ENCODE data around the gene TLE1. TPM values are rescaled to one million over a fixed set of nuclear protein-coding genes. Genes with fewer than 3 reads are reported as not detected.
A peak's percentile ranks its signal among the peaks of the same experiment; 100 is the strongest.

Gene TLE1
- total and polyA plus RNA-seq, 2 of the 4 experiments (the other 2 are of a cell fraction), result 36.0 to 51.0 TPM

DNA sequence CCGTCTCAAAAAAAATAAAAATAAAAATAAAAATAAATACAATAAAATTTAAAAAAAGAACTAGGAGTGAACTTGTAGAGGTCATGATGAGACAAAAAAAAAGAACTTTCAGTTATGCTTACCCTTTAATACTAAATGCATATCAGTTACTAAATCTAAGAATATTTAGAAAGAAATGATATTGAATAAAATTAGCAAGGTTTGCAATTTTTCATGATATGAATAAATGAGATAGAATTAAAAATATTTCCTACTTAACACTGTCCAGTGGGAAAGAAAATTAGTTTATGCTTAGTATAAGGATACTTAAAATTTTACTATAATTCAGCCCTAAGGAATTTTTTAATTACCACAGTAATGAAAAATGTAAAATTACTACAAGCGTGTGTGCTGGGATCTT is 132.4 kb downstream of the TLE1 start:
- Histone ChIP-seq H3K27ac (ENCODE audit: insufficient read depth, low read length) (no peak overlapping the region), H2AK9ac (replicated peaks; ENCODE audit: low read depth, low read length, poor library complexity) (no peak overlapping the region), H3K14ac (replicated peaks; ENCODE audit: low read depth, low read length) (no peak overlapping the region), H4K91ac (ENCODE audit: insufficient read depth, low read depth, low read length) (no peak overlapping the region), H4K8ac (ENCODE audit: low read depth in 2 of 2, low read length in 2 of 2) (no peak overlapping the region), H3K36me3 (ENCODE audit: control insufficient read depth, insufficient read depth, low read length) (no peaks in the 10 kb centered on the region), H2AK5ac (ENCODE audit: low read depth, low read length) (no peak overlapping the region), H3K9me1 (ENCODE audit: insufficient read depth, low read length) (peaks cover 12% of the 10 kb centered on the region), H4K20me1 (ENCODE audit: insufficient read depth, low read length) (no peaks in the 10 kb centered on the region), H3K4me2 (ENCODE audit: low read depth, low read length) (no peak overlapping the region), H4K5ac (ENCODE audit: low read depth, low read length) (no peak overlapping the region), H3K9ac (ENCODE audit: low read depth, low read length) (no peak overlapping the region), H3K18ac (ENCODE audit: low read depth, low read length) (no peak overlapping the region), H3K23ac (ENCODE audit: low read depth, low read length) (no peak overlapping the region), H3K4me3 (ENCODE audit: insufficient read depth, low read depth, low read length) (no peak overlapping the region), H3K9me3 (ENCODE audit: control insufficient read depth, insufficient read depth, low read length) (no peaks in the 10 kb centered on the region), H2AFZ (replicated peaks; ENCODE audit: low read length, poor library complexity) (no peak overlapping the region), H2BK20ac (ENCODE audit: low read depth, low read length) (no peak overlapping the region), H3K4ac (ENCODE audit: low read depth, low read length) (no peak overlapping the region), H2BK5ac (ENCODE audit: low read depth, low read length, poor library complexity, severe bottlenecking) (no peak overlapping the region), H2BK120ac (ENCODE audit: low read depth, low read length) (no peak overlapping the region), H2BK15ac (ENCODE audit: low read depth, low read length) (no peak overlapping the region), H3K79me1 (ENCODE audit: low read depth in 1 of 2, low read length in 2 of 2) (no peaks in the 10 kb centered on the region), H3K56ac (ENCODE audit: extremely low read depth, insufficient read depth, low read length) (no peak overlapping the region), H3K27me3 (ENCODE audit: control insufficient read depth, insufficient read depth, low read length) (no peaks in the 10 kb centered on the region), H3K4me1 (ENCODE audit: control insufficient read depth, insufficient read depth, low read length) (peaks cover 18% of the 10 kb centered on the region)
- 100% methylated on average over 1 of the region's 2 CpGs; no CpG with 5 or more reads in 1 of the 2 experiments for WGBS, 2 experiments (ENCODE audit: extremely low coverage in 2 of 2, insufficient read length in 1 of 2)
- no TSS peak for BruUV-seq (replicated peaks)
- POLR2A ChIA-PET (ENCODE audit: unreplicated experiment), result no interaction called here
- intact Hi-C loops (cut with micrococcal nuclease), result loop anchor here (5.0 kb wide), 1 partner anchor 165 kb away; no protein-coding TSS in a partner anchor
- TF ChIP-seq MAFK (IDR thresholded peaks at IDR 0.05; ENCODE audit: low read depth, low read length) (peak; percentile 72), MAZ (IDR thresholded peaks at IDR 0.05; ENCODE audit: borderline replicate concordance, low read depth, low read length) (no peak)
- ATAC-seq (ENCODE audit: low read depth) (no peak), DNase-seq (no peak)
- dilution Hi-C loops (cut with HindIII; ENCODE audit: low sequenced_read_pairs, unreplicated experiment), result no loop called here
- in situ Hi-C loops (cut with MboI; ENCODE audit: low sequenced_read_pairs), result no loop called here
- CTCF ChIA-PET, result no interaction called here

Measured in IMR-90 (cell line).